HG03571 (cell line): ENCODE data around the gene GLP2R.

Experiments
- ATAC-seq: cut with Tn5 transposase; IDR thresholded peaks from one replicate; pipeline ENCODE4 v1.9.1; 2021; ENCODE audit not compliant: unreplicated experiment

The GLP2R gene

DNA sequence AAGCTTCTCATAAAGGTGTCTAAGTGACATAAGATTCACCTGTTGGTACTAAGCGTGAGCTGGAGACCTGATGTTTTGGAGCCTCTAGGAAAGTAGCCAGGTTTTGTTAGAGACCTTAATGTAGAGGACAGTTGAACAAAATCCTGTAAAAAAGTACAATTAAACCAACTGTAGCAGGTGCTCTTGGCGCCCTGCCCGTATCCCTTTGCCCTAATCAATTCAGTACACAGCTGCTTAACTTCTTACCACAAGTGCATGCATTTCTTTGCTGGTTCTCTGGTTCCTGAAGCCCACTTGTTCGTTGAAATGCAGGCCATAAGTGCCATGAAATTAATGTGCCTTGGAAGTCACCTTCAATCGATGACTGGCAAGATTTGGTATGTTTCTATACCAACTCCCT, 24.4 kb downstream of the GLP2R start:
- no peak for ATAC-seq

DNA sequence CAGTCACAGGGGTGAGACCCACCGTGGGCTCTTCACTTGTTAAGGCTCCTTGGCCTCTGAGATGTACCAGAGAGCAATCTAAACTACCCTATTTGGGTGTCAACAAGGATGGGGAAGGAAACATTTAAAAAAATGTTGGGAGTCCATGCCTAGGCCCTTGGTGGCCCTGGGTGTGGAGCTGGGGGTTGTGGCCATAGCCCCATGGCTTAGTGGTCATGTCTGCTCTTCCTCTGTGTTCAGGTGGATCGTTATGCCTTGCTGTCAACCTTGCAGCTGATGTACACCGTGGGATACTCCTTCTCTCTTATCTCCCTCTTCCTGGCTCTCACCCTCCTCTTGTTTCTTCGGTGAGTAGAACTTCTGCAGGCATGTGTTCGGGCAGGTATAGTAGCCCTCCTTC, 28.5 kb downstream of the GLP2R start:
- no peak for ATAC-seq

DNA sequence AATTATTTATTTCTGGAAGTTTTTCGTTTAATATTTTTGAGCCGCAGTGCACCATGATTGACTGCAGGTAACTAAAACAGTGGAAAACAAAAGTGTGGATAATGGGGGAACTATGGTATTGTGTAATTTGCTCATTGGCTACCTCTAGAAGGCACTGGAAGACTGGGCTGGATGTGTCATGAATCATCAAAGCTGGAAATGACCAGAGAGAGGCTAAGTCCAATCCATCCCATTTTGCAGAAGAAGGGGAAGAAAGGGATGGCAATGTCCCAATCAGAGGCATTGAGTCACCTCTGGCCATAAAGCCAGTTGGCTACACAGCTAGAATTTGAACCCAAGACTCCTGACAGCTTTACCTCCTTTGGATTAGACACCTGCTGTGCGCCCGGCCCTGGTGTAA, 29.3 kb downstream of the GLP2R start:
- ATAC-seq, result no peak

DNA sequence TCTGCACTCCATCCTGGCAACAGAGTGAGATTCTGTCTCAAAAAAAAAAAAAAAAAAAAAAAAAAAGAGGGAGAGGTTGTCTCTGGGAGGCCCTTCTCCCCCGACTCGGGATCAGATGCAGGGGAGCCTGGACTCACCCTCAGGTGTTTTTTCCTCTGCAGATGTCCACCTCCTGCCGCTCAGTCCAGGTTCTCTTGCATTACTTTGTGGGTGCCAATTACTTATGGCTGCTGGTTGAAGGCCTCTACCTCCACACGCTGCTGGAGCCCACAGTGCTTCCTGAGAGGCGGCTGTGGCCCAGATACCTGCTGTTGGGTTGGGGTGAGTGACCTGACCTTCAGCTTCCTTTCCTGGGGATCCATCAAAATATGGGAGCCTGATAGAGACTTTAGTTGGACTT, 34.1 kb downstream of the GLP2R start:
- no peak for ATAC-seq

DNA sequence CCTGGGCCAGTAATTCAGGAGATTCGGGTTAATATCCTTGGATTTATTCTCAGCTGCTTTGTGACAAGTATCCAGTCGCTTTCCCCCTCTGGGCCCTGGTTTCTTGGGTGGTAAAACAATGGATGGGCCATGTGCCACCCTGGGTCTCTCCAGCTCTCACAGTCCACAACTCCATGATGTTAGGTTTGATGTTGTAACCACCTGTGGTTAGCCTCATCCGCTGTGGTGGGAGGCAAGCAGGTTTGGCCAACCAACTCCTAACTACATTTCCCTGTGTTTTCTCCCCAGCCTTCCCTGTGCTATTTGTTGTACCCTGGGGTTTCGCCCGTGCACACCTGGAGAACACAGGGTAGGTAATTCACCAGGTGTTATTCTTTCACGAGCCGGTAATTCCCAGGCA, 35.1 kb downstream of the GLP2R start:
- no peak for ATAC-seq

DNA sequence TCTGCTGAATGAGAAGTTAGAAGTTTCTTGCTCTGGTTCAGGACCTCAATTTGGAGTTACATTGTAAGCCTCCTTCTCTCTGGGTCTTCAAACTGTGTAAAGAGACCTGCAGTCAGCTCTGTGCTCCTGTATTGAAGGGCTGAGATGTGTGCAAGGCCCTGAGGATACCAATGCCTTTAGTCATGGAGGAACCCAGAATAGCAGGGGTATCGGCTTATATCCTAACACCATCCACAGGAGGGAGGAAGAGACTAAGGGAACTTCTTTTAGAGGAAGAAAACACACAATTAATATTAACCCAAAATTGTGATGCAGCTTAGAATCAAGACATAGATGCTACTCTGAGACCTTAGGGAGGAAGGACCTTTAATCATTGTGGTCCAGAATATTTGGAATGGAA, 36.5 kb downstream of the GLP2R start:
- no peak for ATAC-seq

DNA sequence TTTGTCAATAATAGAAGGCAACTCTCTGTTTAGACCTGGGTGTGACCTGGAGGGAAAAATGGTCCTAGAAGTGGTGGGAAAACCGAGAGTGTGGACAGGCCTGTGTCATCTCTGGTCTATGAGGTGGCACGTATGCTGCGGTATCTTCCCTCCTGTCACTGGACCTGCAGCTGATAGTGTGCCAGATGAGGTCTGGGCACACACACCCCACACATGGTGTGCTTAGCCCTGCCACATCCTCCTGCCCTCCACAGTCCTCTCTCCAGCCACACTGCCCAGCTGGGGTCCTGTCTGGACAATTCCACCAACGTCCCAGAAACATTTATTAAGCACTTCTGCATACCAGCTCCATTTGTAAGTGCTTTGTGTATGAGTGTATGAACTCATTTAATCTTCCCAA, 37.2 kb downstream of the GLP2R start:
- no peak for ATAC-seq

DNA sequence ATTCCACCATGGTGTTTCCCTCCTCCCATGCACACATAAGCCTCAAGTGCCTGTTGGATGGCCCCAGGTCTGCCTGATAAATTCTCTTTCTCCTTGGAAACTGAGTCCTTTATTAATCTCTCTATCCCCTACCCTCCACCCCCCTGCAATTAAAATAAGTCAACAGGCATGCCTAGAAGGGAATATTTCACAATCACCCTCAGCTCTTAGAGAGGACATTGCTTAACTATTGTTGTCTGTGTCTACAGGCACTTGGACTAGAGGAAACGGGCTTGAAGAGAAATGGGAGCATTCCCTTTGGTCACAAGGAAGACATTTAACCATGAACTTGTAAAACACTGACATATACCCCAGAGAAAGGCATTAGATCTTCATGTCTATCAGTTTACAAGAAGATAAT, 39.9 kb downstream of the GLP2R start:
- ATAC-seq, result no peak

DNA sequence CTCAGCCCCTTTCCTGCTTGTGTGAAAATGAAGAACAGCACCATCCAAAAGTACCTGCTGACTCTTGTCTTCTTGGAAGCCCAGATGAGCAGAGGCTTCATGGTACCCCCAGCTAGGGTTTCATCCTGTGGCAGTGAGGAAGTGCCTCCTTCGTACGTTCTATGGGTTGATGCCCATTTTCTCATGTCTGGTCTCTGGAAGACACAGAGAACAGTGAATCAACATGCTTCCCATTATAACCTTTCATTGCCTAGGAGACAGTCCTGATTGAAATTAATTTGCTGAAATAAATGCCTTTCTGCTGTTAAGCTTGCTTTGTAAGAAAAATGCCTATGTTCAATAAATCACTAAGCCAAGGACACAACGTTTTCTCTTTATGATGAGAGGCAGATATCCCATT, 42.8 kb downstream of the GLP2R start:
- ATAC-seq, result no peak

DNA sequence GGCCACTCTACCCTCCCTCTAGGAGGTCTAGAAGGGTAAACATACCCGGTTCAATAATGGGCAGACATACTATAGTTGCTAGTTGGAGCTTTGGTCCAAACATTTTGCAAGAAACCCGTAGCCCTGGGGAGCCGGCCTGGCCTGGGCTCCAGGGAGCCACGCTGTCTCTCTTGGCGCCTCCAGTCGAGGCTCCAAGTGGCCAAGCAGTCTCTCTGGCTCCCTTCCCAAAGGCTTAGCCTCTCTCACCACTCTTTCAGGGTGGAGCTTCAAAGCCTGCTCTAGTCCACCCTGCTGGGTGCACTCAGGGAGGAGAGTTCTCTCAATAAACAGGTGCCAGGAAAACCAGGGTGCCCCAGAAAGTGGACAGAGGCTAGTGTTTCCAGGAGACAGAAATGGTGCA, 47.1 kb downstream of the GLP2R start:
- no peak for ATAC-seq

DNA sequence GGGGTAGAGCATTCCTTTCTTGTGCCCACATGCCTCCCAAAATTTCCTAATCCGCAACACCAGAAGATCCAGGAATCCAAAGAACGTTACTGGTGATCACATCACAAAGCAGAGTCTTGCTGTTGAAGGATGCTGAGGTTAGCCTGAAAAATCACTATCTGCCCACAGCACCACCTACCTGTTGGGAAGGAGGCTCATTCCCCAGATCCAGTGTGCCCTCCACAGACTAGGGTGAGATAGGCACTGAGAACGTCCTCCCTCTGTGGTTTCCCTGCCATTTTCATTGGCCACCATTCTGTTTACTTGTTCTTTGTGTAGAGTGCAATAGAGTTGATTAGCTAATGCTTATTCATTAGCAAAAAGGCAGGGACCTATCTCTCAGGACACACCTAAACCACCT, 49.0 kb downstream of the GLP2R start:
- ATAC-seq, result no peak

DNA sequence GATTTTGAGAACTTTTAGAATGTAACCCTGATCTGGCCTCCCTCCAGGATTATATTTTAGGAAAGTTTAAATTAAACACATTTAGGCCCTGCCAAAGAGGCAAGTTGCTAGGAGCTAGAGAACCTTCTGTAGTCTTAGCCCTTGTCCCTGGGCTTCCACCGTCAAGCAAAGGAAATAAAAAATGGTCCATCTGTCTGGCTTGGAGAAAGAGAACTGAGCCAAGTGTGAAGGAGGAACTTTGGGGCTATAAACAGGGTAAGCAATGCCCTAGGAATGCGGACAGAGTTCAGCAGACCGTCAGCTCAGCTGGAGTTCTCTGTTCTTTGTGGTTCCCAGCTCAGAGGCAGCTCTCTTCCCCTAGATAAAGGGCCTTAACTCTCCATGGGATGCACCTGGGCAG, 49.7 kb downstream of the GLP2R start:
- ATAC-seq, result no peak

DNA sequence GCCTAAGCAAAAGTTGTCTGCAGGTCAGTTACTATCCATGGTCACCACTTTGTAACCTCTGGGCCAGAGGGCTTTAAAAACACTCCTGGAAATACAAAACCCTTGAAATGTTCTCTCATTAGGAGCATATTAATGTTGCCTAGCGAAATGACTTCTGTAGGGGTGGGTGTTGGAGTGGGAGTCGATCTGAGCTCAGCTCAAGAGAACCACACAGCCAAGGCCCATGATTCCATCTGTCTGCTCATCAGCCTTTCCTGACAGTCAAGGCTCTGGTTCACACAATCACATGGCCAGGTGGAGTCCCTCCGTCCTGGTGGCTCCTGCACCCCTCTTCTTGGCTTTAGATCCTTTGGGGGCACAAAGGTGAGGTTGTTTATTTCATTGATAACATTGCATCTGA, 52.6 kb downstream of the GLP2R start:
- ATAC-seq, result no peak

DNA sequence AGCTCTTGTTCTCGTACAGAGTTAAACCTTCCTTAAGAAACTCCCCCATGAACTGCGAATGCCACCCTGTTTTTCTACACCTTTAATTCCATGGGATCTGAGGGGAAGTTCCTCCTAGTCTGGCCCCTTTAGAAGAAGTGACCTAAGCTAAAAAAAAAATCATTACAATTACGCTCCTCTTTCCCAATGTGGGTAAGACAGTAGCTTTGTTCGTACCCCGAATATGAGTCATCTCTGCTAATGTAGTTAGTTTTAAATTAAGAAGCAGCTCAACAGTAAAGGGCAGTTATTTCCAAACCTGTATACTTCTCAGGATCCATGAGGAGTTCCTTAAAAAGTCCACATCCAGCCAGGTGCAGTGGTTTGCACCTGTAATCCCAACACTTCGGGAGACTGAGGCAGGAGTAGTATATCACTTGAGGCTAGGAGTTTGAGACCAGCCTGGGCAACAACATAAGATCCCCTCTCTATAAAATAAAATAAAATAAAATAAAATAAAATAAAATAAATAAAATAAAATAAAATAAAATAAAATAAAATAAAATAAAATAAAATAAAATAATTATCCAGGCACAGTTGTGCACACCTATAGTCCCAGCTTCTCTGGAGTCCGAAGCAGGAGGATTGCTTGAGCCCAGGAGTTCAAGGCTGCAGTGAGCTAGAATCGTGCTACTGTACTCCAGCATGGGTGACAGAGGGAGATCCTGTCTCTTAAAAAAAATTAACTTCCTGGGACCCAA, 53.2 kb downstream of the GLP2R start:
- ATAC-seq, result no peak

DNA sequence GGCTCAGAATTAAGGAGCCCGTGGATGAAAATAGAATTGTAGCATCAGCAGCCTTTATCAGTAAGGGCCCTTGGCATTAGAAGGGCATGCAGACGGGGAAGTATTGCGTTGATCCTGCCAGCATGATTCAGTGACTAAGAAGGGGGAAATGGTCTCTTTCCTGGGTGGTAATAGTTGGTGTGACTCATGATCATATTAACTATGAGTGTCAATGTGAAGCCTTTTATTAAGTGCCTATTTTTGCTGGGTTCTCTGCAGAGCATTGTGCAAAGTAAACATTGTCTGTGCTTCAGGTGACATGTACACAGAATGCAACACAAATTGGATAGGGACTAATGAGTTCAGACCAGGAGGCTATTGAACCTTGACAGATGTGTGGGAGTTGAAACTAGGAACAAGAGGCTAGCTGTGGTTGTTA, 54.9 kb downstream of the GLP2R start:
- ATAC-seq, result no peak

DNA sequence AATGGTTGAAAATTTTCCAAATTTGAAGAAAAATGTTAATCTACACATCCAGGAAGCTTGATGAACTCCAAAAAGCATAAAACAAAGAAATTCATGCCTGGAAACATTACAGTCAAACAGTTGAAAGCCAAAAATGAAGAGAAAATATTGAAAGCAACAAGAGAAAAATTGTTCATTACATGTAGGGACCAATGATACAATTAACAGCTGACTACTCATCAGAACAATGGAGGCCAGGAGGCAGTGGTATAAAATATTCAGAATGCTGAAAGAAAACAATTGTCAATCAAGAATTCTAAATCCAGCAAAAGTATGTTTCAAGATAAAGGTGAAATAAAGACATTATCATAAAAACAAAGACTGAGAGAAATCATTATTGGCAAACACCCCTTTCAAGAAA, 57.7 kb downstream of the GLP2R start:
- no peak for ATAC-seq

DNA sequence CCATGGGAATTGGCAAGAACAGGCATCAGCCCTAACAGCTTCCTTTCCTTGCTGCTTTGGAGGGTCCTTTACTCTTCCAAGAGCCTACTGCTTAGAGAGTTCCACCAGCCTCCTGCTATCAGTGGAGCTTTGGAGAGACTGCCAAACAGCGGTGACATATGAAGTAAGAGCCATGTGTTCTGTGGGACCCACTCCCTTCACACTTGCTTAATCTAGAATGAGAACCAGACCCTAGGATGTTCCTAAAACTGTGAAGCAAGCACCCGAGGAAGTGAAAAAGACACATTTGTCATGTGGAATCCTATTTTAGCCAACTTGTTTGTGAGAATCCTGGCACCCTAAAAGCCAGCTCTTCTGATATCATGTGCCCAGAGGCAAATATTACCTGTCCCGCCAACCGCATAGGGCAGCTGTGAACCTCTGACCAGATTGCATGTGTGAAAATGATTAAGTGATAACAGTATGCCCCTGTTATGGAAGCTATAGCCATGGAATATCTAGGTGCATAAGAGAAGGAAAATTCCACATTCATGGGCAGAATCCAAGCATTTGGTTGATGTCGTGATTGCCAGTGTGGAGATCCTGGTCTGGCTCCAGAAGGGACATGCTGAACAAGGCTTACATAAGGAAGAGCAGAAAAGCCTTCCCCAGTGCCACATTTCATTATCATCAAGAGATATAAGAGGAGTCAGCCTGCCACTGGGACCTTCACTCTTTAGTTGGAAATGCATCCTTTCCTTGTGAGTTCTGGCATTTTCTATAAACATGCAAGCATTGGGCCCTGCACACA, 60.6 kb downstream of the GLP2R start:
- ATAC-seq, result no peak

DNA sequence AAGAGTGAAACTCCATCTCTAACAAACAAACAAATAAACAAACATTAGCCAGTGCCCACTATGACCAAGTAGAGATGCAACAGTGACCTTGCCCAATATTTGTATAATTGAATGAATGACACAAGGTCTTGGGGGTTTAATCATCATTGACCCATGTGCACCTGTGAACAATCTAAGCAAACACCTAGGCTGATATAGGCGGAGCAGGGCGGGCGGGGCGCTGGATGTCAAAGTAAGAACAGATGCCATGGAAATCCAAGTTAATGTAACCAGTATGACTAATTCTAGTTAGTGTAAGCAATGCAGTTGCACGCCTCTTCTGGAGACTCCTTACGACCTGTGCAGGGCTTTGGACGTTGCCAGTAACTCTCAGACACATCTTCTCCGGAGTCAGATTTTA, 61.8 kb downstream of the GLP2R start:
- ATAC-seq, result no peak

DNA sequence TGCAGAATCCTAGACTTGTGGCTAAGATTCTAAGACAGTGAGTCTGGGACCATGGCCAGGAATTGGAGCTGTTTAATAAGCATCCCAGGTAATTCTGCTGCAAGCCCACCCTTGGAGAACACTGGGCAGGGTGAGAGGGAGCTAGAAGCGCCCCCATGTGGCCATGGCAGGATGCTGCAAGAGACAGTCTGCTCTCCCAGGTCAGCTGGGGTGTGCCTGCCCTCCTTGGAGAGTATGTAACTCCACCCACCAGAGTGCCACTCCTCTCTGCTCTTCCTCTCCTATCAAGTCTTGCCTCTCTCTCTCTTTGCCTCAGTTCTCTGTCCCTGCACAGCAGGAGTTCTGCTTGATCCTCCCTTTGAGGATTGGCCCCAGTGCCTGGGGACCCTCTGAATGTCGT, 64.4 kb downstream of the GLP2R start:
- ATAC-seq, result no peak

DNA sequence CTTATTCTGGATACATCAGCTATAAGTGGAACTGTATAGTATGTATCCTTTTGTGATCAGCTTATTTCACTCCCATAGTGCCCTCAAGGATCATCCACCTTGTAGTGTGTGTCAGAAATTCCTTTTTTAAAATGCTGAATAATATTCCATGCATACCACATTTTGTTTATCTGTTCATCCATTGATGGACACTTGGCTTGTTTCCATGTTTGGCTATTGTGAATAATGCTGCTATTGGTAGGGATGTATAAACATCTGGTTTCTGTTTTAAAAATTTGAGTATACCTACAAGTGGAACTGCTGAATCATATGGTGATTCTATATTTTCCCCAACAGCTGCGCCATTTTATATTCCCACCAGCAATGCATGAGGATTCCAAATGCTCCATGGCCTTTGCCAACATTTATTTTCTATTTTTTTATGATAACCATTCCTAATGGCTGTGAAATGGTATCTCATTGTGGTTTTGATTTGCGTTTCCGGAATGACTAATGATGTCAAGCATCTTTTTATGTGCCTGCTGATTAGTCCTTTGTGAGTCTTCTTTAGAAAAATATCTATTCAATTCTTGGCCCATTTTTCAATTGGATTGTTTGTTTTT, 67.8 kb downstream of the GLP2R start:
- ATAC-seq, result no peak

DNA sequence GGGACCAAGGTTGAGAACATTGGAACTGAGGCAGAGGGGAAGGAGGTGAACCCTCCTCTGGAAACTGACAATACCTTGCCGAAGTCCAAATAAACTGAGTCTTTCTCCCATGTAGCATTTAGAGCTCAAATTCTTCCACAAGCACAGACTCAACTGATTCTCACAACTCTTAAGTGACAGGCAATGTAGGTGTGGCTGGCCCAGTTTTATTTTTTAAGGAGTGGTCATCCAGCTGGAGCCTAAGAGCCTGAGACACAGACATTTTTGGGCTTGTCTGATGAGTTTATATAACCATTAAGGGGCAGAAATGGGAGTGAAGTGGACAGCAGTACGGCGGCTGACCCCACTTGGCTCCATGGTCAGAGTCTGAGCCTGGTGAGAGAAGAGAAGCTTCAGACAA, 68.5 kb downstream of the GLP2R start:
- ATAC-seq, result no peak

DNA sequence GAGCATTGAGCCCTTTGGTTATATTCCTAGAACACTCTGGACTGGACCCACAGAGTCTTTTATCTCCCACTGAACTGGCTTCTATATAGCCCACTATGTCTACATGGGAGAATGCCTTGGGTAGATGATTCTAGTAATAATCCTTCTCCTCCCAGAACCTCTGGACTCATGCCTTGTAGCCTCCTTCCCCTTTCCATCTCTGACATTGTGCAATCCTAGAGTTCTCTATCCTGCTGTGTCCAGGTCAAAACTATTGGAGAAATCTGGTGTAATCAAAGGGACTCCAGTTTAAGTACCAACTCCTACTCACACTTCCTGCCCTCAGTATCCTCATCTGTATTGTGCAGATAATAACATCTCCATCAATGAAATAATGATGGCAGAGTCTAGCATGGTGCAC, 70.2 kb downstream of the GLP2R start:
- no peak for ATAC-seq
